Sigmoid colon (tissue), 4 donors: ENCODE data around the gene BRS3.

ENCODE experiments used
- EP300 ChIP-seq, 4 donors: sonication (generic); formaldehyde crosslinking; IDR thresholded peaks; one replicate each; pipeline ENCODE4 v1.6.1; 2017; ENCODE audit warnings: antibody characterized with exemption in 4 of 4
- POLR2A ChIP-seq, 2 donors: fragments of 450-650 bp; IDR thresholded peaks; one replicate each; pipeline ENCODE4 v1.6.1; 2016; ENCODE audit warnings: antibody characterized with exemption in 2 of 2, mild to moderate bottlenecking in 2 of 2, moderate library complexity in 2 of 2
- POLR2AphosphoS5 ChIP-seq, 4 donors: sonication (generic); formaldehyde crosslinking; IDR thresholded peaks; one replicate each; pipeline ENCODE4 v1.6.1; 2017; ENCODE audit warnings: antibody characterized with exemption in 4 of 4
- TF ChIP-seq, protein P1 (sequence below), 4 experiments: fragments of 450-650 bp in 3 of 4; fragments of 200-600 bp in 1 of 4; IDR thresholded peaks; one replicate each; pipeline ENCODE4 v1.5.1; 2016 to 2019; ENCODE audit warnings: antibody characterized with exemption in 4 of 4, mild to moderate bottlenecking in 3 of 4, moderate library complexity in 2 of 4

- TF ChIP-seq, protein P1, sequence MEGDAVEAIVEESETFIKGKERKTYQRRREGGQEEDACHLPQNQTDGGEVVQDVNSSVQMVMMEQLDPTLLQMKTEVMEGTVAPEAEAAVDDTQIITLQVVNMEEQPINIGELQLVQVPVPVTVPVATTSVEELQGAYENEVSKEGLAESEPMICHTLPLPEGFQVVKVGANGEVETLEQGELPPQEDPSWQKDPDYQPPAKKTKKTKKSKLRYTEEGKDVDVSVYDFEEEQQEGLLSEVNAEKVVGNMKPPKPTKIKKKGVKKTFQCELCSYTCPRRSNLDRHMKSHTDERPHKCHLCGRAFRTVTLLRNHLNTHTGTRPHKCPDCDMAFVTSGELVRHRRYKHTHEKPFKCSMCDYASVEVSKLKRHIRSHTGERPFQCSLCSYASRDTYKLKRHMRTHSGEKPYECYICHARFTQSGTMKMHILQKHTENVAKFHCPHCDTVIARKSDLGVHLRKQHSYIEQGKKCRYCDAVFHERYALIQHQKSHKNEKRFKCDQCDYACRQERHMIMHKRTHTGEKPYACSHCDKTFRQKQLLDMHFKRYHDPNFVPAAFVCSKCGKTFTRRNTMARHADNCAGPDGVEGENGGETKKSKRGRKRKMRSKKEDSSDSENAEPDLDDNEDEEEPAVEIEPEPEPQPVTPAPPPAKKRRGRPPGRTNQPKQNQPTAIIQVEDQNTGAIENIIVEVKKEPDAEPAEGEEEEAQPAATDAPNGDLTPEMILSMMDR (IDR thresholded peaks at IDR 0.05) = no peak
- TF ChIP-seq POLR2A (IDR thresholded peaks at IDR 0.05) (no peak), POLR2AphosphoS5 (IDR thresholded peaks at IDR 0.05) (no peak), EP300 (IDR thresholded peaks at IDR 0.05) (no peak)
Measured at GRCh38 chrX:136453114-136453513, 34.6 kb upstream of the BRS3 start.
